Endothelial cell of umbilical vein (primary cell): Measurements from ENCODE around the gene CPSF7. TPM values are rescaled to one million over a fixed set of nuclear protein-coding genes. Genes with fewer than 3 reads are reported as not detected.

ENCODE experiments used
- BruUV-seq: library from RNA; stranded (reverse); fragments of 400-500 nt; replicated peaks from 2 replicates; lab custom pipeline; 2021; lab: Mats Ljungman, UMichigan
- CTCF ChIA-PET: fragments of 300-600, 350-600 bp; sonication (Branson Sonifier 250); formaldehyde crosslinking; loops from one replicate; lab custom pipeline; 2021; ENCODE audit warnings: antibody characterized with exemption, inconsistent platforms; lab: Charles Lee
- POLR2A ChIA-PET: fragments of 300-600, 350-600 bp; sonication (Branson Sonifier 250); formaldehyde crosslinking; loops from one replicate; lab custom pipeline; 2021; ENCODE audit warnings: antibody characterized with exemption, inconsistent platforms; lab: Charles Lee
- DNase-seq: peaks from one replicate; pipeline ENCODE4 v3.0.0-alpha.2; 2011; ENCODE audit warnings: low read depth, low spot score
- FAIRE-seq: peaks from 2 replicates; lab custom pipeline; 2011; peaks lifted over from hg19 to GRCh38; lab: Jason Lieb, UNC
- H2AFZ ChIP-seq: 2 replicates; pipeline ENCODE4 v1.6.0; 2012; ENCODE audit warnings: low read depth, low read length, control low read depth, inconsistent platforms
- H3K27ac ChIP-seq: 2 replicates; pipeline ENCODE4 v1.5.1; 2011; ENCODE audit warnings: low read depth, mild to moderate bottlenecking, control low read depth, low read length, moderate library complexity; ENCODE audit not compliant: insufficient read depth
- H3K27me3 ChIP-seq, 2 experiments: 2 replicates each; pipeline versions ENCODE4 v1.6.0 to v1.6.1; 2011; ENCODE audit warnings: low read length in 2 of 2, mixed read lengths in 1 of 2; ENCODE audit not compliant: control insufficient read depth in 2 of 2, insufficient read depth in 2 of 2
- H3K36me3 ChIP-seq, 2 experiments: 2 replicates in 1 of 2; 3 replicates in 1 of 2; pipeline ENCODE4 v1.5.1; 2011; ENCODE audit warnings: low read length in 2 of 2, mild to moderate bottlenecking in 1 of 2, moderate library complexity in 1 of 2; ENCODE audit not compliant: control insufficient read depth in 2 of 2, insufficient read depth in 2 of 2; ENCODE audit errors: extremely low read depth in 1 of 2
- H3K4me1 ChIP-seq: 3 replicates; pipeline ENCODE4 v1.5.1; 2011; ENCODE audit warnings: mild to moderate bottlenecking, low read length; ENCODE audit not compliant: control insufficient read depth, insufficient read depth; ENCODE audit errors: extremely low read depth
- H3K4me2 ChIP-seq: 2 replicates; pipeline ENCODE4 v1.6.1; 2011; ENCODE audit warnings: low read length, control low read depth, mixed read lengths; ENCODE audit not compliant: insufficient read depth
- H3K4me3 ChIP-seq, 3 experiments: fragments of 200-600 bp in 1 of 3; sonication (generic), shearing (Covaris generic) in 1 of 3; replicated peaks in 1 of 3; 2 replicates each; pipeline ENCODE4 v1.5.1; 2011 to 2016; ENCODE audit warnings: control low read depth in 3 of 3, low read length in 3 of 3, mild to moderate bottlenecking in 2 of 3, inconsistent platforms in 1 of 3, low read depth in 1 of 3, moderate library complexity in 1 of 3; ENCODE audit not compliant: insufficient read depth in 1 of 3
- H3K79me2 ChIP-seq: 2 replicates; pipeline ENCODE4 v1.6.0; 2012; ENCODE audit warnings: low read length, inconsistent platforms; ENCODE audit not compliant: control insufficient read depth, insufficient read depth
- H3K9ac ChIP-seq: replicated peaks from 2 replicates; pipeline ENCODE3; 2011; ENCODE audit warnings: low read length, control low read depth; ENCODE audit not compliant: insufficient read depth; ENCODE audit errors: extremely low read depth
- H3K9me1 ChIP-seq: replicated peaks from 3 replicates; pipeline ENCODE4 v1.6.0; 2011; ENCODE audit warnings: mild to moderate bottlenecking, low read length; ENCODE audit not compliant: control insufficient read depth, insufficient read depth; ENCODE audit errors: extremely low read depth
- H3K9me3 ChIP-seq: replicated peaks from 2 replicates; pipeline ENCODE4 v1.5.1; 2012; ENCODE audit warnings: low read length, inconsistent platforms; ENCODE audit not compliant: control insufficient read depth, insufficient read depth
- H4K20me1 ChIP-seq: replicated peaks from 2 replicates; pipeline ENCODE3; 2011; ENCODE audit warnings: mild to moderate bottlenecking, low read length; ENCODE audit not compliant: control insufficient read depth, insufficient read depth; ENCODE audit errors: extremely low read depth
- CTCF ChIP-seq, 2 donors: IDR thresholded peaks; 1 replicate in 1 of 2; 2 replicates in 1 of 2; pipeline ENCODE4 v1.5.1; 2011; ENCODE audit warnings: low read length in 2 of 2, mild to moderate bottlenecking in 2 of 2, moderate library complexity in 2 of 2, control low read depth in 1 of 2, inconsistent platforms in 1 of 2, low read depth in 1 of 2; ENCODE audit not compliant: insufficient read depth in 1 of 2; ENCODE audit errors: extremely low read depth in 1 of 2
- EZH2 ChIP-seq: IDR thresholded peaks from 2 replicates; pipeline ENCODE4 v1.6.1; 2012; ENCODE audit warnings: borderline replicate concordance, low read depth, mild to moderate bottlenecking, moderate library complexity, low read length, inconsistent platforms; ENCODE audit not compliant: severe bottlenecking
- GATA2 ChIP-seq: IDR thresholded peaks from 2 replicates; pipeline ENCODE4 v1.7.0; 2011; ENCODE audit warnings: low read depth, mild to moderate bottlenecking, moderate library complexity, mixed read lengths, low read length; ENCODE audit not compliant: insufficient read length, insufficient read depth
- JUN ChIP-seq: IDR thresholded peaks from 2 replicates; pipeline ENCODE4 v1.6.1; 2011; ENCODE audit warnings: borderline replicate concordance, low read depth; ENCODE audit not compliant: insufficient read length, insufficient read depth
- MAX ChIP-seq: IDR thresholded peaks from 2 replicates; pipeline ENCODE4 v1.6.1; 2011; ENCODE audit not compliant: insufficient read depth, insufficient read length
- MYC ChIP-seq: IDR thresholded peaks from one replicate; pipeline ENCODE4 v1.6.1; 2011; ENCODE audit warnings: mild to moderate bottlenecking, low read depth, low read length
- POLR2A ChIP-seq: IDR thresholded peaks from 2 replicates; pipeline ENCODE4 v1.6.1; 2012; ENCODE audit warnings: low read depth, mild to moderate bottlenecking, control low read depth, low read length
- POLR2AphosphoS5 ChIP-seq: IDR thresholded peaks from 2 replicates; pipeline ENCODE4 v1.6.1; 2012; ENCODE audit warnings: low read depth, mild to moderate bottlenecking, control low read depth, low read length, moderate library complexity; ENCODE audit not compliant: insufficient read depth
- dilution Hi-C: fragments of 300-500 bp; cut with MboI; formaldehyde crosslinking; loops from one replicate; pipeline ENCODE4 v1.15.0; 2019; ENCODE audit warnings: low sequenced_read_pairs; ENCODE audit not compliant: extremely low pct_ligation_motif_present
- intact Hi-C: fragments of 100-400 bp; cut with micrococcal nuclease; formaldehyde crosslinking; loops from one replicate; pipeline ENCODE4 v1.10.0; 2022
- polyA plus RNA-seq, 4 experiments: library from polyadenylated mRNA; depleted of rRNA in 3 of 4; stranded (reverse) in 3 of 4; unstranded in 1 of 4; fragments of >200 nt; gene quantifications; 2 replicates each; pipeline versions ENCODE4 v1.2.1 to v1.2.3, GENCODE V29; 2011 to 2012; ENCODE audit warnings: missing spikeins in 1 of 4
- total RNA-seq: library from RNA; stranded (reverse); gene quantifications from 2 replicates; pipeline ENCODE4 v1.2.3, GENCODE V29; 2021

The CPSF7 gene
- total and polyA plus RNA-seq, 2 donors (not counting 3 experiments of a cell fraction or from before 2014, with no cell fraction given): 77.0 to 88.4 TPM

GRCh38 chr11:61361237-61361740 lies 68.5 kb downstream of the CPSF7 start:
- Histone ChIP-seq H3K9me3 (no peaks in the 10 kb centered on the region), H2AFZ (peak overlapping the region; percentile 46), H3K4me1 (peaks cover 18% of the 10 kb centered on the region), H3K36me3 (peaks cover 0 to 8% of the 10 kb centered on the region in 2 experiments), H4K20me1 (no peaks in the 10 kb centered on the region), H3K27me3 (no peaks in the 10 kb centered on the region), H3K9me1 (no peaks in the 10 kb centered on the region), H3K27ac (peak overlapping the region; percentile 63), H3K4me3 (peak overlapping the region; percentile 53 to 83 (median 76)), H3K4me2 (peak overlapping the region; percentile 84), H3K79me2 (peaks cover 26% of the 10 kb centered on the region), H3K9ac (peak overlapping the region; percentile 86)
- CTCF ChIA-PET: interaction anchor here (0.9 to 10.8 kb wide), 6 partner anchors 12 to 62 kb away, joined by 3 to 89 read pairs (median 6); partner anchors contain the start of gene TMEM216
- DNase-seq (no peak), FAIRE-seq (peak; percentile 31)
- no peak for TF ChIP-seq POLR2AphosphoS5
- no peak for TF ChIP-seq JUN
- no peak for TF ChIP-seq MAX
- TF ChIP-seq POLR2A: no peak
- no peak for TF ChIP-seq EZH2
- no peak for TF ChIP-seq GATA2
- no peak for TF ChIP-seq MYC
- dilution Hi-C loops (no loop called here), intact Hi-C loops (loop anchor here (1.0 kb wide), 1 partner anchor 13 kb away; no protein-coding TSS in a partner anchor)
- POLR2A ChIA-PET: interaction anchor here (0.8 to 2.3 kb wide), 8 partner anchors 9 to 32 kb away, joined by 3 to 17 read pairs (median 4); partner anchors contain the start of genes DDB1 and TKFC
- TSS peak; percentile 58 for BruUV-seq

- no TSS peak for BruUV-seq
- peak; percentile 45 for DNase-seq
- Histone ChIP-seq H3K9ac (no peak overlapping the region), H3K9me1 (no peaks in the 10 kb centered on the region), H3K36me3 (peaks cover 0 to 5% of the 10 kb centered on the region in 2 experiments), H3K4me3 (no peak overlapping the region), H3K27me3 (no peaks in the 10 kb centered on the region), H3K27ac (no peak overlapping the region), H4K20me1 (no peaks in the 10 kb centered on the region), H3K4me2 (no peak overlapping the region), H2AFZ (no peak overlapping the region), H3K4me1 (peaks cover 15% of the 10 kb centered on the region), H3K9me3 (no peaks in the 10 kb centered on the region), H3K79me2 (peaks cover 26% of the 10 kb centered on the region)
- ChIA-PET CTCF (interaction anchor here (1.5 to 10.8 kb wide), 4 partner anchors 11 to 25 kb away, joined by 3 to 89 read pairs (median 28); no protein-coding TSS in a partner anchor), POLR2A (no interaction called here)
- TF ChIP-seq POLR2A: no peak
- TF ChIP-seq CTCF (IDR thresholded peaks at IDR 0.05; ENCODE audit: extremely low read depth in 1 of 2, insufficient read depth in 1 of 2, low read depth in 1 of 2, low read length in 2 of 2): no peak
- dilution Hi-C loops (no loop called here), intact Hi-C loops (no loop called here)
- FAIRE-seq: peak; percentile 60
These were observed 70.3 kb downstream of the CPSF7 start for GRCh38 chr11:61359516-61359915.
